GM12878 (cell line): ENCODE data around the gene NEBL. TPM values are rescaled to one million over a fixed set of nuclear protein-coding genes. Genes with fewer than 3 reads are reported as not detected.

Source experiments
- ATAC-seq: fragments of 200-7000 bp; cut with Tn5 transposase; 3 replicates; pipeline ENCODE4 v1.9.1; 2020; ENCODE audit warnings: mild to moderate bottlenecking, moderate library complexity
- BruUV-seq: library from RNA; stranded (reverse); fragments of 400-500 nt; replicated peaks from 2 replicates; lab custom pipeline; 2021; lab: Mats Ljungman, UMichigan
- CTCF ChIA-PET: fragments of 300-600 bp; sonication (Branson Sonifier 250); formaldehyde crosslinking; extraction: SDS; loops from one replicate; lab custom pipeline; 2021; ENCODE audit warnings: inconsistent platforms; lab: Yijun Ruan, JAX
- POLR2A ChIA-PET: fragments of 350-600 bp; formaldehyde crosslinking; extraction: SDS; loops from one replicate; lab custom pipeline; 2021; ENCODE audit warnings: inconsistent platforms; lab: Charles Lee
- RAD21 ChIA-PET: fragments of 300-600 bp; sonication (Branson Sonifier 250); formaldehyde crosslinking; loops from one replicate; lab custom pipeline; 2023; ENCODE audit warnings: antibody characterized with exemption; ENCODE audit not compliant: unreplicated experiment; lab: Charles Lee
- SMC1A ChIA-PET: fragments of 300-600 bp; sonication (Branson Sonifier 250); formaldehyde crosslinking; loops from one replicate; lab custom pipeline; 2023; ENCODE audit not compliant: unreplicated experiment, uncharacterized antibody; lab: Charles Lee
- DNase-seq: peaks from one replicate; pipeline ENCODE4 v3.0.0-alpha.2; 2011; ENCODE audit warnings: low read depth, low spot score
- FAIRE-seq: peaks from 3 replicates; lab custom pipeline; 2011; peaks lifted over from hg19 to GRCh38; lab: Jason Lieb, UNC
- H2AFZ ChIP-seq: 2 replicates; pipeline ENCODE4 v1.6.0; 2011; ENCODE audit warnings: low read depth, low read length, control low read depth; ENCODE audit not compliant: control insufficient read depth
- H3K27ac ChIP-seq: 2 replicates; pipeline ENCODE4 v1.5.1; 2011; ENCODE audit warnings: control low read depth; ENCODE audit not compliant: control insufficient read depth, insufficient read depth
- H3K27me3 ChIP-seq, 2 experiments: replicated peaks in 1 of 2; 2 replicates each; pipeline versions ENCODE4 v1.6.0 to v1.6.1; 2011; ENCODE audit warnings: low read length in 1 of 2; ENCODE audit not compliant: control insufficient read depth in 2 of 2, insufficient read depth in 2 of 2
- H3K36me3 ChIP-seq, 2 experiments: 2 replicates each; pipeline ENCODE4 v1.5.1; 2011; ENCODE audit warnings: low read length in 1 of 2; ENCODE audit not compliant: control insufficient read depth in 2 of 2, insufficient read depth in 2 of 2
- H3K4me1 ChIP-seq: 2 replicates; pipeline ENCODE4 v1.6.1; 2011; ENCODE audit warnings: mild to moderate bottlenecking, low read length, moderate library complexity, mixed read lengths; ENCODE audit not compliant: control insufficient read depth, insufficient read depth
- H3K4me2 ChIP-seq: 2 replicates; pipeline ENCODE4 v1.6.0; 2011; ENCODE audit warnings: control low read depth; ENCODE audit not compliant: control insufficient read depth, insufficient read depth
- H3K4me3 ChIP-seq: fragments of 200-600 bp; sonication (generic); 2 replicates; pipeline ENCODE4 v1.5.1; 2016
- H3K79me2 ChIP-seq: 2 replicates; pipeline ENCODE4 v1.6.0; 2011; ENCODE audit warnings: low read length; ENCODE audit not compliant: control insufficient read depth, insufficient read depth
- H3K9ac ChIP-seq: 2 replicates; pipeline ENCODE4 v1.8.0; 2011; ENCODE audit warnings: low read length, control low read depth, mixed read lengths; ENCODE audit not compliant: control insufficient read depth, insufficient read depth
- H3K9me3 ChIP-seq: replicated peaks from 3 replicates; pipeline ENCODE4 v1.5.1; 2011; ENCODE audit warnings: mild to moderate bottlenecking, low read length; ENCODE audit not compliant: control insufficient read depth, insufficient read depth
- H4K20me1 ChIP-seq: 2 replicates; pipeline ENCODE4 v1.6.0; 2011; ENCODE audit not compliant: control insufficient read depth, insufficient read depth
- PML ChIP-seq: IDR thresholded peaks from 2 replicates; pipeline ENCODE4 v1.6.1; 2012; ENCODE audit warnings: low read length, inconsistent platforms
- RAD21 ChIP-seq: IDR thresholded peaks from 2 replicates; pipeline ENCODE4 v1.6.1; 2011; ENCODE audit warnings: mild to moderate bottlenecking, low read depth, low read length, moderate library complexity; ENCODE audit not compliant: insufficient read depth
- SMC3 ChIP-seq: IDR thresholded peaks from 2 replicates; pipeline ENCODE4 v1.6.1; 2011; ENCODE audit warnings: low read length, improper control_type of control experiment, borderline replicate concordance
- TBL1XR1 ChIP-seq: IDR thresholded peaks from 2 replicates; pipeline ENCODE4 v1.6.1; 2012; ENCODE audit warnings: low read depth, low read length, improper control_type of control experiment
- TCF12 ChIP-seq: IDR thresholded peaks from 2 replicates; pipeline ENCODE4 v1.6.1; 2011; ENCODE audit warnings: low read depth, mild to moderate bottlenecking, low read length
- YBX1 ChIP-seq: fragments of 450-650 bp; IDR thresholded peaks from 2 replicates; pipeline ENCODE4 v1.6.1; 2016; ENCODE audit warnings: antibody characterized with exemption
- WGBS: methylation state at CpG from one replicate; pipeline ENCODE4 v1.1.6; 2016; ENCODE audit warnings: low lambda C conversion rate; ENCODE audit not compliant: insufficient replicate concordance, insufficient coverage; ENCODE audit errors: missing lambda C conversion rate; 5-methylcytosine and 5-hydroxymethylcytosine counted together
- in situ Hi-C: fragments of 300-500 bp; cut with MboI; formaldehyde crosslinking; loops from 9 replicates; pipeline ENCODE4 v1.14.3; 2018; ENCODE audit warnings: mixed read lengths
- intact Hi-C: fragments of 100-400 bp; cut with micrococcal nuclease; formaldehyde crosslinking; loops from one replicate; pipeline ENCODE4 v1.14.2; 2022; ENCODE audit not compliant: unreplicated experiment
- polyA plus RNA-seq, 11 experiments: library from polyadenylated mRNA; depleted of rRNA in 4 of 11; unstranded in 6 of 11; stranded (reverse) in 5 of 11; fragments of >200 nt; fragmentation: Nextera tagmentation in 4 of 11; fragmentation: Illumina TruSeq in 1 of 11; extraction: Ambion mirVana in 4 of 11; extraction: Trizol in 1 of 11; gene quantifications; 1 replicate in 1 of 11; 2 replicates in 10 of 11; pipeline versions ENCODE4 v1.2.1 to v1.2.3, GENCODE V29; 2011 to 2016; ENCODE audit warnings: inconsistent platforms in 2 of 11, missing spikeins in 2 of 11, low read depth in 1 of 11
- total RNA-seq, 4 experiments: library from RNA; depleted of rRNA in 3 of 4; stranded (reverse); fragments of >200 nt in 3 of 4; fragmentation: Illumina TruSeq in 1 of 4; extraction: Trizol in 1 of 4; gene quantifications; 2 replicates each; pipeline versions ENCODE4 v1.2.1 to v1.2.3, GENCODE V29; 2013 to 2021
- TF ChIP-seq, protein P1 (sequence below): IDR thresholded peaks from 2 replicates; pipeline ENCODE4 v1.6.1; 2012; ENCODE audit warnings: mild to moderate bottlenecking, low read depth, low read length

Gene NEBL
- total and polyA plus RNA-seq, 10 of the 15 experiments (the other 5 are each of a cell fraction or from before 2014, with no cell fraction given) = 0.04 to 0.56 (median 0.11) TPM; not detected in 6

DNA sequence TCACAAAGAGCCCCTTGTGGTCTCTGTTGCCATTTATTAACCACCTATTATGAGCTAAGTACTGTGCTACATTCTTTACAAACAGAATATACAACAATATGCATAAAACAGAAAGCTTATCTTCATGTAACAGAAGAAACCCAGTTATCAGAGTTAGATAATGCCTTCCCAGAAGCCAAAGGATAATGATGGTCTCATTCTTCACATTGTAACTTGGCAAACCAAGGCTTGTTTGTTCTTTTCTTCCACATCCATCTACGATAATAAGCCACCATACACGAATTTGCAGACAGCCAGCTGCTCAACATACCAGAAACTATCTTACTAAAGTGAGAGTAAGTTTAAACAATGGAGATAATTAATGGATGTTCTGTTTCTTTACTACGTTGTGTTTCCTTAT, 127.6 kb downstream of the NEBL start:
- in situ Hi-C loops = no loop called here
- no peak for FAIRE-seq
- no peak for TF ChIP-seq PML
- no peaks in the 10 kb centered on the region for H4K20me1 ChIP-seq
- no peaks in the 10 kb centered on the region for H3K4me1 ChIP-seq
- DNase-seq = no peak
- intact Hi-C loops = loop anchor here (10.0 kb wide), 1 partner anchor 955 kb away; the partner anchor contains the start of gene PLXDC2
- H2AFZ ChIP-seq = no peak overlapping the region
- no peak overlapping the region for H3K4me2 ChIP-seq
- ChIA-PET POLR2A (no interaction called here), CTCF (interaction anchor here (1.3 kb wide), 2 partner anchors 490 to 950 kb away, joined by 3 to 6 read pairs; no protein-coding TSS in a partner anchor), SMC1A (interaction anchor here (1.7 kb wide), 1 partner anchor 951 kb away, joined by 7 read pairs; no protein-coding TSS in a partner anchor), RAD21 (interaction anchor here (0.6 to 1.2 kb wide), 2 partner anchors 627 to 950 kb away, joined by 3 to 4 read pairs; no protein-coding TSS in a partner anchor)
- no peaks in the 10 kb centered on the region for H3K27me3 ChIP-seq
- no TSS peak for BruUV-seq
- no peak overlapping the region for H3K27ac ChIP-seq
- H3K79me2 ChIP-seq = no peaks in the 10 kb centered on the region
- H3K36me3 ChIP-seq = no peaks in the 10 kb centered on the region
- 1% methylated on average over 3 of the region's 3 CpGs for WGBS
- no peak overlapping the region for H3K4me3 ChIP-seq
- no peak; the same call in 2 of the 3 replicates for ATAC-seq
- H3K9ac ChIP-seq = no peak overlapping the region
- H3K9me3 ChIP-seq = no peaks in the 10 kb centered on the region

DNA sequence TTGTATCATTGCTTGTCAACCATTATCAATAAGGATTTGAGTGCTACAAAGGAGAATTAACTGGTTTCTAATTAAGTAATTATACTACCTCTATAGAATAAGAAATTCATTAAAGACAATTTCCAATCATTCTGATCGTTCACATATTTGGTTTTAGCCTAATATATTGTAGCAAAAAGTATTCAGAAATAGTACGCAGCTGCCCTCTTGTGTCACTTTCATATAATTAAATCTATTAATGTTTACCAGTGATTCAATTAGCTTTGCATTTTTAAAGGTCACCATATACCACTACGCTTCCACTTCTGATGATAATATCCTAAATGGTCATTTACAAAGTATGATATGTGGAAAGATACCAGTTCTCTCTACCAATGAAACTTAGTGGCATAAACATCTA, 128.3 kb downstream of the NEBL start:
- no peak for FAIRE-seq
- peak; percentile 6; the same call in 1 of the 2 replicates for TF ChIP-seq SMC3
- TF ChIP-seq TBL1XR1 = no peak
- TF ChIP-seq YBX1 = no peak
- 0 out of 2 replicates have a peak, but pooled peaks have one; percentile 14 for TF ChIP-seq RAD21
- no peak for TF ChIP-seq TCF12
- TF ChIP-seq, protein P1, sequence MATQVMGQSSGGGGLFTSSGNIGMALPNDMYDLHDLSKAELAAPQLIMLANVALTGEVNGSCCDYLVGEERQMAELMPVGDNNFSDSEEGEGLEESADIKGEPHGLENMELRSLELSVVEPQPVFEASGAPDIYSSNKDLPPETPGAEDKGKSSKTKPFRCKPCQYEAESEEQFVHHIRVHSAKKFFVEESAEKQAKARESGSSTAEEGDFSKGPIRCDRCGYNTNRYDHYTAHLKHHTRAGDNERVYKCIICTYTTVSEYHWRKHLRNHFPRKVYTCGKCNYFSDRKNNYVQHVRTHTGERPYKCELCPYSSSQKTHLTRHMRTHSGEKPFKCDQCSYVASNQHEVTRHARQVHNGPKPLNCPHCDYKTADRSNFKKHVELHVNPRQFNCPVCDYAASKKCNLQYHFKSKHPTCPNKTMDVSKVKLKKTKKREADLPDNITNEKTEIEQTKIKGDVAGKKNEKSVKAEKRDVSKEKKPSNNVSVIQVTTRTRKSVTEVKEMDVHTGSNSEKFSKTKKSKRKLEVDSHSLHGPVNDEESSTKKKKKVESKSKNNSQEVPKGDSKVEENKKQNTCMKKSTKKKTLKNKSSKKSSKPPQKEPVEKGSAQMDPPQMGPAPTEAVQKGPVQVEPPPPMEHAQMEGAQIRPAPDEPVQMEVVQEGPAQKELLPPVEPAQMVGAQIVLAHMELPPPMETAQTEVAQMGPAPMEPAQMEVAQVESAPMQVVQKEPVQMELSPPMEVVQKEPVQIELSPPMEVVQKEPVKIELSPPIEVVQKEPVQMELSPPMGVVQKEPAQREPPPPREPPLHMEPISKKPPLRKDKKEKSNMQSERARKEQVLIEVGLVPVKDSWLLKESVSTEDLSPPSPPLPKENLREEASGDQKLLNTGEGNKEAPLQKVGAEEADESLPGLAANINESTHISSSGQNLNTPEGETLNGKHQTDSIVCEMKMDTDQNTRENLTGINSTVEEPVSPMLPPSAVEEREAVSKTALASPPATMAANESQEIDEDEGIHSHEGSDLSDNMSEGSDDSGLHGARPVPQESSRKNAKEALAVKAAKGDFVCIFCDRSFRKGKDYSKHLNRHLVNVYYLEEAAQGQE = no peak
- no TSS peak for BruUV-seq
- 14% methylated on average over 3 of the region's 3 CpGs for WGBS
- Histone ChIP-seq H3K9ac (no peak overlapping the region), H3K27me3 (no peaks in the 10 kb centered on the region), H3K79me2 (no peaks in the 10 kb centered on the region), H2AFZ (no peak overlapping the region), H3K4me2 (no peak overlapping the region), H3K4me1 (no peaks in the 10 kb centered on the region), H3K4me3 (no peak overlapping the region), H3K27ac (no peak overlapping the region), H3K9me3 (no peaks in the 10 kb centered on the region), H4K20me1 (no peaks in the 10 kb centered on the region), H3K36me3 (no peaks in the 10 kb centered on the region)
- in situ Hi-C loops (no loop called here), intact Hi-C loops (loop anchor here (10.0 kb wide), 1 partner anchor 954 kb away; the partner anchor contains the start of gene PLXDC2)
- CTCF ChIA-PET = interaction anchor here (1.3 kb wide), 2 partner anchors 489 to 950 kb away, joined by 3 to 6 read pairs; no protein-coding TSS in a partner anchor
- DNase-seq = no peak
- RAD21 ChIA-PET = interaction anchor here (0.6 to 1.2 kb wide), 3 partner anchors 626 to 950 kb away, joined by 3 to 4 read pairs (median 3); no protein-coding TSS in a partner anchor
- POLR2A ChIA-PET = no interaction called here
- SMC1A ChIA-PET = interaction anchor here (1.7 kb wide), 1 partner anchor 950 kb away, joined by 7 read pairs; no protein-coding TSS in a partner anchor
- ATAC-seq = peak; percentile 58
